ENCODE results near the gene GSG1L.

GSG1L gene

GRCh38 chr16:28062261-28062846 lies 1.2 kb downstream of the GSG1L start:
- DNase-seq: no peak

DNA sequence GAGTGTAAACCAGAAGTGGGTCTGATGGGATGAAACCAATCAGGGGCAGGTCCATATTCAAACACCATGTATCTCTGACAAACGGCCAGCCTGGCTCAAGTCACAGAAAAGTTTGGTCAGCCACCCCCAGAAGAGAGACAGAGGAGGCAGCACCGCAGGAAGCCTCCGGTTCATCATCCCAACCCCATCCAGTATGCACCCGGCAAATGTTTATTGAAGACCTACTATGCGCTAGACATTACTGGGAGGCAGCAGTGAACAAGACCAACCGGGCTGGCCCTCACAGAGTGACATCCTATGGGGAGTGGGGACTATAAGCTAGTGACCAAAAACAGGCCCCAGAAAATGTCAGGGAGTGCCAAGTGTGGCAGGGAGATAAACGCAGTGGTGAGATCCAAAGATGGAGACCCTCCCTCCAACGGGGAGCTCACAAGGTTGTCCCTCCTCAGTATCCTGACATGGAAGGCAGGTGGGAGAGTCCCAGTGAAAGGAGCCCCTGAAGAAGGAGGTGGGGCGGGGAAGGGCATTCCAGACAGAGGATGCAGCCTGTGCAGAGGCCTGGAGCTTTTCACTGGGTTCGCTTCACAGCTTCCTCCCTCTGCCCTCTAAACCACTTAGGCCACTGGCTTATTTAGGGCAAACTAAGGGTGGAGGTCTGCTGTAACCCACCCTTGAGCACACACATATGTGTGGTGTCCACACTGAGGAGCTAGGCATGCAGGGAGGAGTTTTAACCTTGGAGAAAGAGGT lies 2.0 kb downstream of the GSG1L start:
- DNase-seq: no peak

DNA sequence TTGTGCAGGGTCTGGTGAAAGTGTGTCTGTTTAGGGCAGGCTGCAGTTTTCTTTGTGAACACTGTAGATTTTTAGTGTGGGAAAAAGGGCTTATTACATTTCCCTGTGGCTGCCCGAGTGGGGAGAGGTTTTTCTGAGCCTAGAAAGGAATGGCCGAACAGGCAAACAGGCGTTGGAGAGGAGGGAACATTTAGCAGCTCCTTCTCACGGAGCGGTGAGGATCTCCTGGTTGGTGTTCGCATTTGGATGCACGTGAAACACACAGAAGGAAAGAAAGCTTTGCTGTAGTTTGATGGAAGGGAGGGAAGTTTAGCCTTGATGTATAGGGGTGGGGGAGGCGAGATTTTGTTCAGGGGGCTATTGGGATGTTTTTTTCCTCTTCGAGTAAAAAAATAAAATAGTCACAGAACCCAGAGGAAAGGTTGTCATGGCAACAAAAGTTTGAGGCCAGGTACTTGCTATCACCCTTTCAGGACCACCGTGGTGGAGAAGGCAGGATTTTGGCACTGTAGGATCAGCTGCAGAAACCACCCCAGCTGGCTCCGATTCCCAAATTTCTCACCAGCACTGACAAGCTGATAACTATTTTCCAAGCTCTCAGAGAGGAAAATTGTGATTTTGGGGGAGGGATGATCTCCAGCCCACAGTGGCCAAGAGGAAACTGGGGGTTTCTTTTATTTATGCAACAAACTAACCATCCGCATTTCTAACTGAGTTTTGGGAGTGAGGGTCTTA lies 3.5 kb downstream of the GSG1L start:
- no peak for DNase-seq

DNA sequence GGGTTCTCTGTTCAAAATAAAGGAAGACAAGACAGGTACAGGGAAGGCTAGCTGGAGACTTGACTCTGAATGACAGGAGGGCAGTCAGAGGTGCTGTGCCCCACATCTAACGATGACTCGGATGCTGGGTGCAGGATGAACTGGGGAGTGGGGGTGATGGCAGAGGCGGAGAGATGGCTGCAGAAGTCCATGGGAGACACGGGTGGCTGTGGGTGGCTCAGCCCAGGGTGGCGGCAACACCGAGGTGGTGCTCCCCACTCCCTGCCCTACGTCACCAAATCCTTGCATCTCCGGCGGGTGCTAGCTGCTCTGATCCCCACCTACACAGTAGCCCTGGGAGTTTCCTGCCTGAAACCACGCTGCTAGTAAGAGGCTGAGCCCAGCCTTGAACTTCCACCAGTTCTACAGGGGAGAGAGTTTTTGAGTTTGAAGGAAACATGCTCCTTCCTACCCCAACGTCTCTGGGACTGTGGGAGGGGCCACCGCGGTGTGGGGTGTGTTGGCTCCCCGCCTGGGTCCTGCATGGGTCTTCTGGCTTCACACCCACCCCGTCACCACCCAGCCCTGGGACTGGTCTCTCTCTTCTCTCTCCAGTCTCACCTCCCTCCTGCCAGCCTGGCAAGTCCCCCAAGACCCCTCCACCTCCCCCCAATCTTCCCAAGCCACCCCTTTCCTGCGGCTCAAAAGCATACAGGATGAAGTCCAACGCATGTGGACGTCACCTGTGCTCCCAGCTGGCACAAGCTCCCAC lies 4.5 kb downstream of the GSG1L start:
- DNase-seq: no peak

DNA sequence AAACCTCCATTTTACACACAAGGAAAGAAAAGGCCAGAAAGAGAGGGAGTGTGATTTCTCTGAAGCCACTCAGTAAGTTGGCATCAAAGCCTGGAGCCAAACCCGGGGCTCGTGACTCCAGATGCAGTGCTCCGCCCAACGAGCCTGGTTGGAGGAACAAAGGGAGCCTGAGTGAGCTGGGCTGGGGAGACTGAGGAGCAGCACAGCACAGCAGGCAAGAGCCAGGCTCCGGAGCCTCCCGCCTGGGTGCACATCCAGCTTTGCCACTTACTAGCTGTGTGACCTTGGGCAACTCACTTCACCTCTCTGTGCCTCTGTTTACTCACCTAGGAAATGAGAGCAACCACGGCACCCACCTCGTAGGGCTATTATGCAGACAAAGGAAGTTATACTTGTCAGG lies 5.6 kb downstream of the GSG1L start:
- DNase-seq: no peak

GRCh38 chr16:28053461-28053860 lies 10.1 kb downstream of the GSG1L start:
- no peak for DNase-seq

DNA sequence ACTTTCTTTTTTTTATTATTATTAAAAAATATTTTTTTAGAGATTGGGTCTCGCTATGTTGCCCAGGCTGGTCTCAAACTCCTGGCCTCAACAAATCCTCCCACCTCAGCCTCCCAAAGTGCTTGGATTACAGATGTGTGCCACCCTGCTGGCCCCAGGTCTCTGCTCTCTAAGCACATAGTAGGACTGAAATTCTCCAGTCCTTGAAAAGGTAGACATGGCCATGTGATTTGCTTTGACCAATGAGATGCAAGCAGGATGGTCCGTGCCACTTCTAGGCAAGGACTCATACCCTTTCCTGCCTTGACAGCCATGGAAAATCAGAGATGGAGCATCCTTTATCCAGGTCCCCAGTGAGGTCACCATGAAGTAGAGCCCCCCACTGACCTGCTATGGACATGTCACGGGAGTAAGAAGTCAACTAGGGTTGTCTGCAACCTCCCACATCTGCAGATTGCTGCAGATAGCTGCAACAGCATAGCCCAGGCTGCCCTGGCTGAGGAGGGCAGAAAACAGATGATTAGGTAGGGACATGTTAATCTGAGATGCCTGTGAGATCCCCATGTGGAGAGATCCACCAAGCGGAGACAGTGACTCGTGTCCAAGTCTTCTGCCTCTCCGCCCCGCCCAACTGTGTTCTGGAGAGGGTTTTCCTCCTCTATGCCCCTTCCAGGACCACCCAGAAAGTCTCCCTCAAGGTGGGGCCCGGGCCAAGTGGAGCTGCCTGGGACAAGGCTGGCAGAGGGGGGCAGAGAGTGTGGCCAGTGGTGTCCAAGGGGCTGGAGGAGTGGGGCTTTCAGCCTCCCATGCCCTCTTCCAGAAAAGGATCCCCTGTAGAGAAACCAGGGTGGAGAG lies 11.0 kb downstream of the GSG1L start:
- DNase-seq: no peak

- DNase-seq: no peak
Observed at GRCh38 chr16:28051486-28051885, 12.0 kb downstream of the GSG1L start.

DNA sequence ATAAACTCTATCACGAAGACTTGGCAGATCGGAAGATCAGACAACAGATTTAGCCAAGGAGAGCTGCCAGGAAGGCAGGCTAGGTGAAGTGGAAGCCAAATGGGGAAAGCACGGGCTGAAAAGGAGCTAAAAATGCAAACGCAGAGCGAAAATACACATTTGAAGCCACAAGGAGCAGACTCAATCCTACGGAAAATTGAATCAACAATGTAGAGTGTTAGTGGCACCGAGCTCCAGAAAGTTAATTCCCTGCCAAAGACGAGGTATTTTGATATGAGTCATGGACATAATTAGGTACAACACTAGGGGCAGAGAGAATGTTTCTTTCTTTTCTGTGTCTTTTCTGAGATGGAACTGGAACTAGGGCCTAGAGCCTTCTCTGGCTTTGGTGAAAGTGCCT lies 20.7 kb downstream of the GSG1L start:
- DNase-seq: no peak

- no peak for DNase-seq
Observed at GRCh38 chr16:28041615-28042014, 21.9 kb downstream of the GSG1L start.

DNA sequence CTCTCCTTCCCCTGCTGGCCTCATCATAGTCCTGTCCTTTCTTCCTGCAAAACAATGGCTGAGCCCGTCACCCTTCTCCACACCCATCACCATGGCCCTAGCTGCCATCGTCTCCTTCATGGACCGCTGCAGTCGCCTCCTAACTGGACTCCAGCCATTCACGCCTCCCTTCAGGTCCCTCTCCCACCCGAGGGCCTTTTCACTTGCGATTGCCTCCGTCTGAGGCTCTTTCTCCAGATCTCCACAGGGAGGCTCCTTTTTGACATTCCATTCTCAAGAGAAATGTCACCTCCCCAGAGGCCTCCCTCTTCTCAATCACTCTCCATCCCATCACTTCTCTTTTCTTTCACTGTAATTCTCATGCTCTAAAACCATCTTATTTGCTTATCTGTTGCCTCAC lies 23.5 kb downstream of the GSG1L start:
- no peak for DNase-seq

GRCh38 chr16:28039493-28039892 lies 24.0 kb downstream of the GSG1L start:
- DNase-seq: no peak

DNA sequence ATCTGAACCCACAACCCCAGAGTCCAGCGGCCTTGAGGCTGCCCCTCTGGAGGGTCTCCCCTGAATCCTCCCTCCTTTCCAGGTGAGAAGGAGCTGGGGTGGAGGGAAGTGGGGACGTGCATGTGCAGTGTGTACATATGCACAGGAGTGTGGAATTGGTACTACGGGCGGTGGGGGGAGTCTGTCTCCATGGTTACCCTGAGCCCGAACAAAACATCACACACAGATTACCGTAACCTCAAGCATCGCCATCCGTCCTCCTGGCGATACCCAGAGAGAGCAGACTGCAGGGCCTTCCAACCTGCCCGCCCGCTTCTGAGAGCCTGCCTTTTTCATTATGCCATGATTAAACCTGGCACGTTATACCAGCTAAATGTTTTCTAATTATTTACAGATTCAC lies 25.1 kb downstream of the GSG1L start:
- DNase-seq: no peak

DNA sequence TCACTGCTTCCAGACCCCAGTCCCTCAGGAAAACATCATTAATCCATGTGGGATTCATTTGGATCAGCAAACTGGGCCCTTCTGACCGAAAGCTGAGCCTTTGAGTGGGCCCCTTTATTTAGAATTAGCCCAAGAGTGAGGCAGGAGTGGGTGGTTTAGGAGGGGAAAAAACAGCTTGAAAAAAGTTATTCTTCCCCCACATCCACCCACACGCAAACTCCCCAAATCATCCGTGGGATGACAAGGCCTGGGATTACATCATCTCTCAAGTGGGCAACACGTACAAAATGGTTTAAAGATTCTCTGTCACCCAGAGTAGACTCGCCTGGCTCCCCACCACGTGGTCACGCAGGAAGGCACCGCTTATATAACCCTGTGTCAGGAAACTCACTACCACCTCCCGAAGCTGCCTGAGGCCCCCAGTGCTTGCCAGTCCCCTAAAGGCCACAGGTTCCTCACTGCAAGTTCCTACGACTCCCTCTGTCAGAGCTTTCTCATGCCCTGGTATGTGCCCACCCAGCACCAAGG lies 27.6 kb downstream of the GSG1L start:
- no peak for DNase-seq

DNA sequence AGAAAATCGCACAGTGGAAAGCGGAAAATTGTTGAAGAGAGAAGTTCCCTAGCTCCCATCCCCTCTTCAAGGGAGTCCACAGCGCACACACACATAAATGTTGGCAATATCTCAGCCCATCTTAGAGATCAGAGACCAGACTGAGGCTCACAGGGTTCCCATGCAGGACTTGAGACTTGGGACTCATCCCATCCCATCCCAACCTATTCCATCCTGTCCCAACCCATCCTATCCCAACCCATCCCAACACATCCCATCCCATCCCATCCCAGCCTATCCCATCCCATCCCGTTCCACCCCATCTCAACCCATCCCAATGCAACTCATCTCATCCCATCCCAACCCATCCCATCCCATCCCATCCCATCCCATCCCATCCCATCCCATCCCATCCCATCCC lies 29.6 kb downstream of the GSG1L start:
- DNase-seq: no peak

GRCh38 chr16:28029387-28030002 lies 34.0 kb downstream of the GSG1L start:
- no peak for DNase-seq

DNA sequence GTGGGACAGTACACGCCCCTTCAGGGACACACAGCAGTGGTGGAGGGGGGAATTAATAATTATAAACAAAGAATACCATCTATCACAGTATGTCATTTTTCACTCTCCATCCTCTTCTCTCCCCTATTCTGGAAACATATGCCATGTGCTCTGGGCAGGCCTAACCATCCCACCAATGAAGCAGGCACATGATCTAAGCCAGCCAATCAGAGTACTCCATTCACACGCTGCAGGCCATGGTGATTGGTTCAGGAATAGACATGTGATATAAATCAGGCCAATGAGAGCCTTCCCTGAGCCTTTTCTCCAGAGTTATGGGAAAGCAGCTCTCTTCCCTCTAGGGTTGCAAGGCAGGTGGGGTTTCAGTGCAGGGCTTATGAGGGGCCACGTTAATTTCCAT lies 36.5 kb downstream of the GSG1L start:
- no peak for DNase-seq

DNA sequence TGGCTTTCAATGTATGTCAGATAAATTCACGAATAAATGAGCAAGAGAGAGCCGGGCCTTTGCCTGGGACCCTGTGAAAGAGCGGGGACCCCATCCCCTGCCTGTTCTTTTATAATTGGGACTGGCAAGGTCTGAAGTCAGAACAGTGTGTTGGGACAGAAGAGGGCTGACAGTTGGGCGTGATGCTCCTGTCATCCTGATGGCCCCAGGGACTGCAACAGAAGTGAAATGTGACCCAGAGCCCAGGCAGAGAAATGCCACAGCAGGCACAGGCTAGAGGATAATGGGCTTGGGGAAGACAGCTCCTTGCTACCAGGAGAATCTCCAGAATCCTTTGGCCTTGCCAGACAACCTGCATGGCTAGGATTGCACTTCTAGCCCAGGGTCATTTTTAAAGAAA lies 37.9 kb downstream of the GSG1L start:
- DNase-seq: no peak

GRCh38 chr16:28019218-28019617 lies 44.3 kb downstream of the GSG1L start:
- DNase-seq: no peak

- DNase-seq: no peak
Observed at GRCh38 chr16:28014851-28015250, 48.7 kb downstream of the GSG1L start.

DNA sequence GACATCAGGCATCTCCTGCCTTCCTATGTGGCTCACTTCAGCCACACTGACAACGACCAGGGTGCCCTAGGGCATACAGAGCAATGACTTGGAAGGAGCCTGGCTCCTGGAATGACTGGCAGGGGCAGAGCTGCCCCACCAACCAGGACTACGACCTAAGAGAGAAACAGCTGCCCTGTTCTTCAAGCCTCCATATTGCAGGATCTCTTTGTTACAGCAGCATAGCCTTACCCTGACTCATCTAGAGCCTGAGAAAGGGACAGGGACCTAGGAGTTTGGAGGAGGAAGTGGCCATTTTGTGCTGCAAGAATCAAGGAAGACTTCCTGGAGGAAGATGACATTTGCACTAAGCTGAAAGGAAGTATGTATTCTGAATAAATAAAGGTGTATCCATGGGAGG lies 49.6 kb downstream of the GSG1L start:
- no peak for DNase-seq

DNA sequence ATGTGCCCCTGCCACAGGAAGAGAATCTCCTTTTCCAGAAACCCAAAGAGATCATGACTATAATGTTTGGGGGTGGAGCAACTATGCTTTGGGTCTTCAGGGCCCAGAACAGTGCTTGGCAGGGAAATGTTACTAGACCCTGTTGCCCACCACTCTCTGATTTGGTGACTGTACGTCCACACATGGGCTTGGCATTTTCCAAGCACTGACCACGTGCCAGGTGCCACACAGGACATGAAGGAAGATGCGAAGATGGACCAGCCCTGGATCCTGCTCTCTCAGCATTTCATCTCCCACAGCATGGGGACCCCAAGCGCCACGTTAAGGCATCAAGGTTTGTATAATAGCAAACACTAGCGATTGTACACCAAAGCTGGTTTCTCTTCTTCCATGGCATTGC lies 50.1 kb downstream of the GSG1L start:
- no peak for DNase-seq
